GDM1 (cell line): ENCODE data around the gene GRWD1.

Experiments
- DNase-seq: peaks from one replicate; lab custom pipeline; 2025; lab: John Stamatoyannopoulos, UW

Gene GRWD1

DNA sequence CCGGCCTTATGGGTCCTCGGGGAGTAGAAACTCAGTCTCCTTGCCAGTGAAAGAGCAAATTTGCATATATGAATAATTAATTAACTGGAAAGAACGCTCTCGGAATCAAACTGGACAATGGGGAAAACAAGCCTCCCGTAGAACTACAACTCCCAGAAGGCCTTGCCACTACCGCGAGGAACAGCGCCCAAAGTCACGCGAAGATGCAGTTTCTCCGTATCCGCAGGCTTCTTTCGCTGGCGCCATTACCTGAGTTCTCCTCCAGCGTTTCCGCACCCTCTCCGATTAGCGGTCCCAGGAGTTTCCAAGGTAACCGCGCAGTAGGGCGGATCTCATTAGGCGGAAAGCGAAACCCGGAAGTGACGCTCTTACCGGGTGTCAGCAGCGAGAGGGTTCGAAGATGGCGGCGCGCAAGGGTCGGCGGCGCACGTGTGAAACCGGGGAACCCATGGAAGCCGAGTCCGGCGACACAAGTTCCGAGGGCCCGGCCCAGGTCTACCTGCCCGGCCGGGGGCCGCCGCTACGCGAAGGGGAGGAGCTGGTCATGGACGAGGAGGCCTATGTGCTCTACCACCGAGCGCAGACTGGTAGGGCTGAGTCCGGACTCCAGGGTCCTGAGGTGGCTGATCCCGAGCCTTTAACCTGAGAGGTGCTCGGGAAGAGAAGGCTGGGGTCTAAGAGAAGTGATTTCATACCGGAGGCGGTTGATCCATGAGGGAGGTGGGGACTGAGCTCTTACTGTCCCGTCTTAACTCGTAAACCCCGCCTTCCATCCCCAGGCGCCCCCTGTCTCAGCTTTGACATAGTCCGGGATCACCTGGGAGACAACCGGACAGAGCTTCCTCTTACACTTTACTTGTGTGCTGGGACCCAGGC, at the start of gene GRWD1:
TSS of gene GRWD1 (plus strand) at position 378 of the 876 bp plus-strand sequence. CDS start at position 401, 23 bp downstream.
- peak; percentile 92 for DNase-seq

DNA sequence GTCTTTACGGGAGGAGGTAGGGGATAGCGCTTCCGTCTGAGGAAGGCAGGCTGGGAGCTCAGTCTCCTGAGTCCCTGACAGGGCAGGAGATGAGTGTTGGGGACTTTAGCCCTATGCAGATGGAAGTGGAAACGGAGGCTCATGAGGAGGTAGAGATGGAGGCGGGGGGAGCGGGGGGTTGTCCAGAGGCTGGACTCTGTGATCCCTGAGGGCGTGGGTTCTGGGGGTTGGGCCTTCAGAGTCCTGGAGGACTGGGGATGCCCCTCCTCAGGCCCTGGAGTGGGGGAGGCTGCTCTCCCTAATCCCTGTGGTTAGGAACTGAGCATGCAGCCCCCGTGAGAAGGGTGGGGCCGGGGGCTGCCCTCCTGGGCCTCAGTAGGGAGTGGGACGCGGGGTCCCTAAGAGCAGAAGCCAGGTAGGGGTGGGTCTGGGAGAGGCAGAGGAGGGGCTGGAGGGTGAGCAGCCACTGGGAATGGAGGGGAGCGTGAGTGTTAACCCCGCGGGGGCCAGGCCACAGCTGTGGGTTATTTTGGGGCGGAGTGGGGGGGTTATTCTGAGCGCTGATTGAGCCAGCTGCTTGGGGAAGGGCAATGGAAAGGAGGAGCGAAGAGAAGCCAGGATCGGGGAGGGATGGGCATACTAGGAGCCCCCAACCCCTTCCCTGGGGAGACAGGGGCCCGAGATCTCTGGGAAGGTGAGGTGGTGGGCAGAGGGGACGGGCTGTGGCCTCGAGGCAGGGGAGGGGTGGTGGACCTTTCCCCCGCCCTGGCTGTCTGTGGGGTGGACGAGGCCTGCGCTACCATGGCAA, 49.6 kb upstream of the GRWD1 start:
- DNase-seq = no peak

DNA sequence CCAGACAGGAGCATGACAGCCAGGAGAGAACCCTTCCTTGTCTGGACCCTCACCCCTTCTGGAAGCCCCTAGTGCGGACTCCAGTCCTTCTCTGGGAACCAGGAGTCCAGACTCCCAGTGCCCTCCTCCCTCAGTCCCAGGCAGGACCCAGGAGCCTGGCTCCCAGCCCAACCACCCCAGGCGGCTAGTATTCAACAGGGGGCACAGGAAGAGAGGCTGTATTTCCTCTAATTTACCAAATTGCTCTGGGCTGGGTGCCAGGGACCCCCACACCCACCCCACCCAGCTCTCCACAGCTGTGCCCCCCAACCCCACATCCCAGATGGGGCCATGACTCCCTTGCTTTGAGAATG, 49.0 kb upstream of the GRWD1 start:
- no peak for DNase-seq

DNA sequence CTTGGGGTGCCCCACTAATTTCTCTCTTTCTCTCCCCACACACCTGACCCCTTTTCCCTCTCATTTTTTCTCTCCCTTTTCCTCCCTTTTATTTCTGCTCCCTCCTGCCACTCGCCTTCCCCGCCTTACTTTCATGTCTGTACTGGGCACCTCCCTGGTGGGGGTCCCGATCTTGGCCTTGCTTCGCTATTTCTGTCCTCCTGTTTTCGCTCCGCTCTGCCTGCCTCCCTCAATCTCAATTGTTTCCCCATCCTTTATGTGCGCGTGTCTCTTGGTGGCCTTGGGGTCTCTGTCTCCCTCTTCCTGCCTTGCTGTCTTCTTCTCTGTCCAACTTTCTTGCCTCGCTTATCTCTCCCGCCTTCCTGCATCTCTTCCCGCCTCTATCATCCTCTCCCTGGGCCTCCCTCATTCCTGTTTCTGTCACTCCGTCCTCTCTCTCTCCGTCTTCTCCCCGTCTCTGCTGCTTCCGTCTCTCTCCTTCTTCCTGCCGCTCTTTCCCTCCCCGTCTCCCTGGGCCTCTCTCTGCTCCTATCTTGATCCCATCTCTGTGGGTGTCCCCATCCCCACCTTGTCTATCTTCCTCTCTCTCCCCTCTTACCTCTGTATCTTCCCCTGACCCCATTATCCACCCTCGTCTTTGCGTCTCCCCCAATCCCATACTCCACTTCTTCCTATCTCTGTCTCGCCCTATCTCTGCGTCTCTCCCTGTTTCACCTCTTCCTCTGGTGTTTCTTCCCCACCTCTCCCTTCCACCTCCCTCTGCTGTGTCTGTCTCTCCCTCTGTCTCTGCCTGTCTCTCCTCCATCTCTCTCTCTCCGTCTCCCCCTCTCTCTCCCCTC, 48.3 kb upstream of the GRWD1 start:
- no peak for DNase-seq

DNA sequence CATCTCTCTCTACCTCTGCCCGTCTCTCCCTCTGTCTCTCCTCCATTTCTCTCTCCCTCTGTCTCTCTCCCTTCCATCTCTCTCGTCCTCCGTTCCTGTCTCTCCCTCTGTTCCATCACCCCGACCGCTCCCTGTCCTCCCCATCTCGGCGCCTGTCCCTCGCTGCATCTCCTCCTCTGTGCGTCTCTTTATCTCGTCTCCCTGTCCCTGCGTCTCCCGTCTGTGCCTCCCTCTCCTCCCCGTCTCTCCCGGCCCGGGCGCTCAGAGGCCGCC, 47.7 kb upstream of the GRWD1 start:
- DNase-seq = no peak

DNA sequence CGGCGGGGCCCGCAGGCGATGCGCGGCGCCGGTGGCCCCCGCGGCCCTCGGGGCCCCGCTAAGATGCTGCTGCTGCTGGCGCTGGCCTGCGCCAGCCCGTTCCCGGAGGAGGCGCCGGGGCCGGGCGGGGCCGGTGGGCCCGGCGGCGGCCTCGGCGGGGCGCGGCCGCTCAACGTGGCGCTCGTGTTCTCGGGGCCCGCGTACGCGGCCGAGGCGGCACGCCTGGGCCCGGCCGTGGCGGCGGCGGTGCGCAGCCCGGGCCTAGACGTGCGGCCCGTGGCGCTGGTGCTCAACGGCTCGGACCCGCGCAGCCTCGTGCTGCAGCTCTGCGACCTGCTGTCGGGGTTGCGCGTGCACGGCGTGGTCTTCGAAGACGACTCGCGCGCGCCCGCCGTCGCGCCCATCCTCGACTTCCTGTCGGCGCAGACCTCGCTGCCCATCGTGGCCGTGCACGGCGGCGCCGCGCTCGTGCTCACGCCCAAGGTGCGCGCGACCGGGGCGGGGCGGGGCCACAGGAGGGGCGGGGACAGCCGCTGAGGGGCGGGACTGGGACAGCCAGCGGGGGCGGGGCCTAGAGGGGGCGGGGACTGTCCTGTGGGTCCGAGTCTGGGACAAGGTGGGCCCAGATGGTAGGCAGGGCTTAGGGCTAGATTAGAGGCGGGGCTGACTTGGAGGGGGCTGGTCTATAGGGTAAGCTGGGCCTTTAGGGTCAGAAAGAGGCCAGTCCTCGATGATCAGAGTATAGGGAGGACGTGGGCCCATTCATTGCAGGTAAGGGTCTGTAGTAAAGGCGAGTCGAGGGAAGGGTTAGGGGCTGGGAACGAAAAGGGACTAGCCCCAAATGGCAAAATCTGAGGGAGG, 47.2 kb upstream of the GRWD1 start:
- peak; percentile 93 for DNase-seq

DNA sequence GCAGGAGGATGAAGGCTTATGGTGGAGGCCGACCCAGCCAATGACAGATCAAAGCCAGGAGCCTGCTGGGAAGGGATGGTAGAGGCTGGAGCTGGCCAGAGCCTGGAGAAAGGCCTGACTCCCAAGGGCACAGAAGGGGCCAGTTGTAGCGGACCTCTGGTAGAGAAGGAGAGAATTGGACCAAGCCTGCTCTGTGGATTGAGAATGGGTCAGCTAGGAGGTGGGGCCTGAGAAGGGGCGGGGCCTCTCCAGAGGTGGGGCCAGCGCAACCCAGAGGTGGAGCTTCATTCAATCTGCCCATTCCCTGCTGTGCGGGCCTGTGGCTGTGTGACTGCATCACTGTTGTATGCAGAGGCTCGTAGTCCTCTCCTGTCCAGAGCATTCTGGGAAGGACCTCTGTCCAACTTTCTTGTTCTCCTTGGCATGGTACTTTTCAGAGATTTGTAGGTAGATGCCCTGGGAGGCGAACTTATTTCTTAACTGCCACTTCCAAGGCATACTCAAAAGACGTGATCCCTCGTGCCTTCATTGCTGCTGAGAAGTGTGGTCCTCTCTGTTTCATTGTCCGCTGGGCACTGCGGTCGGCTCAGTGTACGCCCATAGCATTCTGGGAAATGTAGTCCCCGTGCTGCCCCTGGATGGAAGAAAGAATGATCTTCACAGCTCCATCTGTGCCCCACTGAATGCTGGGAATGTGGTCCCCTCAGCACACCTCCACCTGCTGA, 45.6 kb upstream of the GRWD1 start:
- DNase-seq = no peak

DNA sequence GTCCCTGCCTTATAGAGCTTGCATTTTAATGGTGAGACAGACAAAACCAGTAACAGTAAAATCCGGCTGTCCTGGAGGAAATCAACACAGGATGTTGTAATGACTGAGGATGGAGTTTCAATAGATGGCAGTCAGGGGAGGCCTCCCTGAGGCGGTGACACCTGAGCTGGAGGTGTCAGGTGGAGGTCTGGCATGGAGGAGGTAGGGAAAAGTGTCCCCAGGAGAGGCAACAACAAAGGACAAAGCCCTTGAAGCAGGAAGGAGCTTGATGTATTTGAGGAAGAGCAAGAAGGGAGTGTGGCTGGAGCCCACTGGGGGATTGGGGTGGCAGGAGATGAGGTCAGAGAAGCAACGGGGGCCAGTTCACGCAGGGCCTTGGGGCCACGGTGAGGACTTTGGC, 44.5 kb upstream of the GRWD1 start:
- DNase-seq = no peak

DNA sequence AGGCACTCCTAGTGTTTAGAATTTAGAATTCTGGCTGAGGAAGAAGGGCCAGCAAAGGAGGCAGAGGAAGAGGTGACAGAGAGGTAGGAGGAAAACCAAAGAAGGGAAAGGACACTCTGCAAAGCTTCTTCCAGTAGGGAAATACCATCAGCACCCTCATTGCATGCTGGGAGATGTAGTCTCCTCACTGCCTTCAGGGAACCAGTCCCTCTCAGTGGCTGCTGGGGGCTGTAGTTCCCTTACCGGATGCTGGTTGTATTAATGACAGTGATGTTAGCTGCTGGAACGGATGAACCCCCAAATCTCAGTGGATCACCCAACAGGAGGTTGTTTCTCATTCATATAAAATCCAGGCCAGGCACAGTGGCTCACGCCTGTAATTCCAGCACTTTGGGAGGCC, 42.2 kb upstream of the GRWD1 start:
- peak; percentile 46 for DNase-seq

DNA sequence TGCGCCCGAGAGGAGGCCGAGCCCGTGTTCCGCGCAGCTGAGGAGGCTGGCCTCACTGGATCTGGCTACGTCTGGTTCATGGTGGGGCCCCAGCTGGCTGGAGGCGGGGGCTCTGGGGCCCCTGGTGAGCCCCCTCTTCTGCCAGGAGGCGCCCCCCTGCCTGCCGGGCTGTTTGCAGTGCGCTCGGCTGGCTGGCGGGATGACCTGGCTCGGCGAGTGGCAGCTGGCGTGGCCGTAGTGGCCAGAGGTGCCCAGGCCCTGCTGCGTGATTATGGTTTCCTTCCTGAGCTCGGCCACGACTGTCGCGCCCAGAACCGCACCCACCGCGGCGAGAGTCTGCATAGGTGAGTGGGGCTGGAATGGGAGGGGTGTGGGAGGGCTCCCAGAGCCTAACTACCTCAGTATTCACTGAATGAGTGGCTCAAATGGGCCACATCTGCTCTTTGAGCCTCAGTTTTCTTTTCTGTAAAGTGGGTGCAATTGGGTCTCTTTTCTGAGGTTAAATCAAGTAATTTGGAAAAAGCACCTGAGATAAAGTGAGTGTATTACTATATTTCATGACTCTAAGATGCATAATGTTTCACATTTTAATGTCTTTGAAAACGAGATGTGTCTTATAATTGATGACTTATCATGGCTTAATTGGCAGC, 40.6 kb upstream of the GRWD1 start:
- no peak for DNase-seq

DNA sequence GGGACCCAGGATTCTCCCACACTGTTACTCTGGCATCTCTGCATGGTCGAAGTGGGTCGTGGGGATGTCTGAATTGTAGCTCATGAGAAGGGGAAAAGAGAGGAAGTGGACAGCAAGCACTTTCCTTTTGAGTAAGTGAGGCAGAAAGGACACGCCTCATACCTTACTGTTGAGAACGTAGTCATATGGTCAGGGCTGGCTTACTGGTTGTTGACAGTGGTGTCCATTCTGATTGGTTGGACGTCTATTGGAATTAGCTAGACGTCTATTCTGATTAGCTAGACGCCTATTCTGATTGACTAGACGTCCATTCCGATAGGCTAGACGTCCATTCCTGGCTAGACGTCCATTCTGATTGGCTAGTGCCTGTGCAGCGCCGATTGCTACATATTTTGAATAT, 39.9 kb upstream of the GRWD1 start:
- no peak for DNase-seq

DNA sequence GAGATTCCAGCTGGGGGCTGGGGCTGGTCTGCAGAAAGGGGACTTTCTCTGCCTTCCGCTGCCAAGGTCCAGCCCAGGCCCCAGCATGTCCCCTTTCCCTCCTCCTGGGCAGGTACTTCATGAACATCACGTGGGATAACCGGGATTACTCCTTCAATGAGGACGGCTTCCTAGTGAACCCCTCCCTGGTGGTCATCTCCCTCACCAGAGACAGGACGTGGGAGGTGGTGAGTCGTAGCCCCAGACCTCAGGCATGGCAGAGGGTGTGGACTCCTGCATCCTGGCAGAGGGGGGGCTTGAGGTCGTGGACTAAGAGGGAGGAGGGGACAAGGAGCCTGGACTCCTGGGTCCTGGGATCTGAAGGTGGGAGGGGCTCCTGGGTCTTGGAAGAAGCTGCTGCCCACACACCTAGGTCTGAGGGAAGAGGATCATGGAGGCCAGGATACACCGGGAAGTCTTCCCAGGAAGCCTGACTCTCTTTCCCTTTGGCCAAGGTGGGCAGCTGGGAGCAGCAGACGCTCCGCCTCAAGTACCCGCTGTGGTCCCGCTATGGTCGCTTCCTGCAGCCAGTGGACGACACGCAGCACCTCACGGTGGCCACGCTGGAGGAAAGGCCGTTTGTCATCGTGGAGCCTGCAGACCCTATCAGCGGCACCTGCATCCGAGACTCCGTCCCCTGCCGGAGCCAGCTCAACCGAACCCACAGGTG, 31.8 kb upstream of the GRWD1 start:
- DNase-seq = no peak

DNA sequence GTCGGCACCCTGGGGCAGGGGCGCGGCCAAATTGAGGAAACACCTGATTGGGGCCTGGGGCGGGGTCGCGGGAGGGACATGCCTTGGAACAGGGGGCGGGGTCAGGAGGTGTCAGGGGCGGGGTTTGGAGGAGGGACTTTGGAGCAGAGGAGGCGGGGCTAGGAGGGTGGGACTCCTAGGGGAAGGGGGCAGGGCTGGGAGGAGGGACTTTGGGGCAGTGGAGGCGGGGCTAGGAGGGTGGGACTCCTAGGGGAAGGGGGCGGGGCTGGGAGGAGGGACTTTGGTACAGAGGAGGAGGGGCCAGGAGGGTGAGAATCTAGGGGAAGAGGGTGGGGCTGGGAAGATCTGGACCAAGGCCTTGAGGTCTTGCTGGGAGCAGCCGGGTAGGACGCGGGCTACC, 30.4 kb upstream of the GRWD1 start:
- DNase-seq = peak; percentile 59

DNA sequence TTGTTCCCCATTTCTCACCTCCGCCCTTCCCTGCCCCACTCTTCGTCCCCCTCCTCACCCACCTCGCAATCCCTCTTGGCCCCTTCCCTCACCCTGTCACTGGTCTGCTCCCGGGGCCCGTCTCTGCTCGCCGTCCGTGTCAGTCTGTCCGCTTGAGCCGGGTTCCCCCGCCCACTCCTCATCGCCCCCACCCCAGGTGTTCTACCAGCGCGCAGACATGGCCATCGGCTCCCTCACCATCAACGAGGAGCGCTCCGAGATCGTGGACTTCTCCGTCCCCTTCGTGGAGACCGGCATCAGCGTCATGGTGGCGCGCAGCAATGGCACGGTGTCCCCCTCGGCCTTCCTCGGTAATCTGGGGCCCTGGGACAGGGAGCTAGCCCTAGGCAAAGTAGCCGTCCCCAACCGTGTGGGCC, 30.0 kb upstream of the GRWD1 start:
- DNase-seq = no peak

DNA sequence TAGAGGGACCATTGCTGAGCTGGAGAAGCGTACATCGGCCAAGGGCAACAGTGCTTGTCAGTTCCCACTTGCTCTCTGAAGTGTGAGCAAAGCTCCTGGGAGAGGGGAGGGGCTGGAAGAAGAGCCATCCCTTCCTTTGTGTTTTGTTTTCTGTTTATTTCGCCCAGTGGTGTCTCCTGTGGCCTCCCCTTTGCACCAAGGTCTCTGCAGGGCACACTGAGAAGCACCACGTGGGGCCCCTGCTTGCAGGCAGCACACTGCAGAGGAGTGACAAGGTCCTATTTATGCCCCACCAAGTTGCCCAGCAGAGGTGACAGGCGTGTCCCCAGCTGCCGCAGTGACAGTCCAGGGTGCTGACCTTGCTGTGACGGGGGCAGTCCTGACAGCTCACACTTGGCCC, 28.4 kb upstream of the GRWD1 start:
- no peak for DNase-seq

DNA sequence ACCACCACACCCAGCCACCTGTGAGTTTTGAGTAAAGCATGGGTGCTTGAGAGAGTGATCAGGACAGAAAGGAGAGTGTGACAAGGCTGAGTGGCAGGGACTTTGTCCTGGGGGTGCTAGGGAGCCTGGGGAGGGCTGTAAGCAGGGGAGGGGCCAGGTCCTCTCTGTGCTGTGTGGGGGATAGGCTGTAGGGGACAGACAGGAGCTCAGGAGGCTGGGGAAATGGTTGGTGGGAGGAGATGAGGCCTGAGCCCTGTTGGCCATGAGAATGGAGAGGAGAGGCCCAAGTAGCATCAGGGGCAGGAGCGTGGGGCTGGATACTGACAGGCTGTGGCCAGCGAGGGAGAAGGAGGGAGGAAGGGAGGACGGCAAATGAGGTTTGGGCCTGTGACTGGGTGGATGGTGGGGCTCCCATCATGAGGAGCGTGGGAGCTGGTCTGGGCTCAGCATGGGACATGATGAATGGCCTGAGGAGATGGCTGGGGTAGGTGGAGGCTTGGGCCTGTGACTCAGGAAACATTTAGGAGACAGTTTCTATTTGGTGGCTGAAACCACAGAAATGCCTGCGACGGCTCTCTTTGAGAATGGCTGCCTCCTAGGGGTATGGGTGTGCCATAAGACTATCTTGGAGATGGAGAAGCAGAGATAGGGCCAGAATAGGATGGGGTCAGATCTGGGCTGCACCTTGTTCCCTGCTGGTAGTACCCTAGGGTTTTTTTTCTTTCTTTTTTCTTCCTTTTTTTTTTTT, 27.3 kb upstream of the GRWD1 start:
- DNase-seq = peak; percentile 16

DNA sequence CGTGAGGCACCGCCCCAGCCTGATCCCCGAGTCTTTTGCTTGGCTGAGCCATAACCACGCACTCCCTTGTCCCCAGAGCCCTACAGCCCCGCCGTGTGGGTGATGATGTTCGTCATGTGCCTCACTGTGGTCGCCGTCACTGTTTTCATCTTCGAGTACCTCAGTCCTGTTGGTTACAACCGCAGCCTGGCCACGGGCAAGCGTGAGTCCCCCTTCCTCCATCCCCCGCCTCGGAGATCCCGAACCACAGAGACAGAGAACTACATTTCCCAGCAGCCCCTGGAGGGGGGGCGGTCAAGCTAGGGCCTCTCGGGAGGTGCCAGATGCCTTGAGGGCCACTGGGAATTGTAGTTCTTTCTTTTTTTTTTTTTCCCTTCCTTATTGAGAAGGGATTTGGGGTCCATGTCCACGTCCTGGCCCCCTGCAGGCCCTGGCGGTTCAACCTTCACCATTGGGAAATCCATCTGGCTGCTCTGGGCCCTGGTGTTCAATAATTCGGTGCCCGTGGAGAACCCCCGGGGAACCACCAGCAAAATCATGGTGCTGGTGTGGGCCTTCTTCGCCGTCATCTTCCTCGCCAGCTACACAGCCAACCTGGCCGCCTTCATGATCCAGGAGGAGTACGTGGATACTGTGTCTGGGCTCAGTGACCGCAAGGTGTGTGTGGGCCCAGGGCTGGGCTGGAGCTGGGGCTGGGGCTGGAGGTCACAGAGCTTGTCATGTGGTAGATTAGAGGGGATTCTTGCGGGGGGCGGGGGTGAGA, 26.4 kb upstream of the GRWD1 start:
- DNase-seq = peak; percentile 5

DNA sequence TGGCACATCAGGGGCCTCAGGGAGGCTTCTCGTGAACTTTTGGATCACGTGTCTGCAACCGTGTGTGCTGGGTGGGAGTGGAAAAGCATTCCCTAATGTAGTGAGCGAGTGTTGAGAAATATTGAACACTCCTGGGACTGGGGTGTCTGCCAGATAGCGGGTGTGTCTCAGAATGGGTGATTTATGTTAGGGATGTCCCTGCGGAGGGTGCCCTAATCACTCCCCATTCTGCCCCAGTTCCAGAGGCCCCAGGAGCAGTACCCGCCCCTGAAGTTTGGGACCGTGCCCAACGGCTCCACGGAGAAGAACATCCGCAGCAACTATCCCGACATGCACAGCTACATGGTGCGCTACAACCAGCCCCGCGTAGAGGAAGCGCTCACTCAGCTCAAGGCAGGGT, 24.2 kb upstream of the GRWD1 start:
- DNase-seq = no peak
